GM12872 (cell line): Measurements from ENCODE around the gene GBGT1.

ENCODE experiments used
- TF ChIP-seq, protein P1 (sequence below): IDR thresholded peaks from 3 replicates; pipeline ENCODE4 v1.5.1; 2011; ENCODE audit warnings: low read depth, mild to moderate bottlenecking, low read length, moderate library complexity; ENCODE audit not compliant: insufficient read depth

Gene GBGT1

DNA sequence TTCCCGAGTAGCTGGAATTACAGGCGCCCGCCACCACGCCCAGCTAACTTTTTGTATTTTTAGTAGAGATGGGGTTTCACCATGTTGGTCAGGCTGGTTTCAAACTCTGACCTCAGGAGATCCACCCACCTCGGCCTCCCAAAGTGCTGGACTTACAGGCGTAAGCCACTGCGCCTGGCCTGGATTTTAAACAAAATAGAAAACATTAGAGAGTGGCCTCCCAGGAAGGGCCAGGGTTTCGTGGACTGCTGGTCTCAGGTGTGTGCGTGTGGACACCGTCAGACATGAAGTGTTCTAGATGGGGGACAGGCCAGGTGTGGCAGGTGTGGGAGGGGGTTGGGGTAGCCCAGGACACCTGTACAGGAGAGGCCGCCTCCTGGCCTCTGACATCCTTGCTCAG is 7.0 kb upstream of the GBGT1 start:
- TF ChIP-seq, protein P1, sequence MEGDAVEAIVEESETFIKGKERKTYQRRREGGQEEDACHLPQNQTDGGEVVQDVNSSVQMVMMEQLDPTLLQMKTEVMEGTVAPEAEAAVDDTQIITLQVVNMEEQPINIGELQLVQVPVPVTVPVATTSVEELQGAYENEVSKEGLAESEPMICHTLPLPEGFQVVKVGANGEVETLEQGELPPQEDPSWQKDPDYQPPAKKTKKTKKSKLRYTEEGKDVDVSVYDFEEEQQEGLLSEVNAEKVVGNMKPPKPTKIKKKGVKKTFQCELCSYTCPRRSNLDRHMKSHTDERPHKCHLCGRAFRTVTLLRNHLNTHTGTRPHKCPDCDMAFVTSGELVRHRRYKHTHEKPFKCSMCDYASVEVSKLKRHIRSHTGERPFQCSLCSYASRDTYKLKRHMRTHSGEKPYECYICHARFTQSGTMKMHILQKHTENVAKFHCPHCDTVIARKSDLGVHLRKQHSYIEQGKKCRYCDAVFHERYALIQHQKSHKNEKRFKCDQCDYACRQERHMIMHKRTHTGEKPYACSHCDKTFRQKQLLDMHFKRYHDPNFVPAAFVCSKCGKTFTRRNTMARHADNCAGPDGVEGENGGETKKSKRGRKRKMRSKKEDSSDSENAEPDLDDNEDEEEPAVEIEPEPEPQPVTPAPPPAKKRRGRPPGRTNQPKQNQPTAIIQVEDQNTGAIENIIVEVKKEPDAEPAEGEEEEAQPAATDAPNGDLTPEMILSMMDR, result no peak

DNA sequence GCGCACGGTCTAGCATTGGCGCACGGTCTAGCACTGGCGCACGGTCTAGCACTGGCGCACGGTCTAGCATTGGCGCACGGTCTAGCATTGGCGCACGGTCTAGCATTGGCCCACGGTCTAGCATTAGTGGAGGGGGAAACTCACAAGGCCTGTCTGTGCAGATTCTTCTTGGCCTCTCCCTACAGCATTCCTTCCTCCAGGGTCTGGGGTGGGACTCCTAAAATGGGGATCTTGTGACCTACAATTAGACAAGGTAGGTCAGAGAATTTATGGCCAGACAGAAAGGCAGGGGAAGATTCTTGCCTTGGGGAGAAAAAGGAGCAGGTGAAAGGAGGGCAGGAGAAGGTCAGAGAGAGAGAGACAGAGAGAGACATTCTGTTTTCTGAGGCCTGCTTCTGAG is 5.4 kb upstream of the GBGT1 start:
- TF ChIP-seq, protein P1, result no peak

DNA sequence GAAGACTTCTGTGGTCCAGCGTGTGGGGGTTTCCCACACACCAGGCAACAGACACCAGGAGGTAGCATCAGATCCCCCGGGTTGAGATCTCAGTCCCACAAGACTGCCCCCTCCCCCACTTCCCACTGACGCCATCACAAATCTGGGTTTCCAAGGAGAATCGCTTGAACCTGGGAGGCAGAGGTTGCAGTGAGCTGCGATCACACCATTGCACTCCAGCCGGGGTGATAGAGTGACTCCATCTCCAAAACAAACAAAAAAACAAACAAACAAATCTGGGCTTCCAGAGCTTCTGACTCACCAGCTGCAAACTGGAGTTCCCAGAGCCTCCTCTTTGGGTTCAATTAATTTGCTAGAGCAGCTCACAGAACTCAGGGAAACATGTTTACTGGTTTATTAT is 4.7 kb upstream of the GBGT1 start:
- TF ChIP-seq, protein P1, result no peak

DNA sequence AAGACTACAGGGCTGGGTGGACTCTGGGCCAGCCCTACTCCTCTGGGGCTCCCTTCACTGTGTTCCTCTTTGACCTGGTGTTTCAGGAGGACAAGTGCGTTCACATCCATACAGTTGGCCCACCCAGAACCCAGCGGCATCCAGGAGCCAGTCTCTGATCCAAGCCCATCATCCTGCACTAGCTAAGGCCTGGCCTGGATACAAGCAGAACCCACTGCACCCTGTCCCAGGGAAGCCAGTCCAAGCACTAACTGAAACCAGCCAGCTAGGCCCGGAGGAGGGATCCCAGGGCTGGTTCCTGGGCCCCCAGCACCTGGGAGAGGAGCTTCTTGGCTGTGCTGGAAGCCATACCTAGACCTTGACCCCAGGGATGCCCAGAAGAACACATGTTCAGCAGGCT is 4.1 kb upstream of the GBGT1 start:
- TF ChIP-seq, protein P1, result no peak

DNA sequence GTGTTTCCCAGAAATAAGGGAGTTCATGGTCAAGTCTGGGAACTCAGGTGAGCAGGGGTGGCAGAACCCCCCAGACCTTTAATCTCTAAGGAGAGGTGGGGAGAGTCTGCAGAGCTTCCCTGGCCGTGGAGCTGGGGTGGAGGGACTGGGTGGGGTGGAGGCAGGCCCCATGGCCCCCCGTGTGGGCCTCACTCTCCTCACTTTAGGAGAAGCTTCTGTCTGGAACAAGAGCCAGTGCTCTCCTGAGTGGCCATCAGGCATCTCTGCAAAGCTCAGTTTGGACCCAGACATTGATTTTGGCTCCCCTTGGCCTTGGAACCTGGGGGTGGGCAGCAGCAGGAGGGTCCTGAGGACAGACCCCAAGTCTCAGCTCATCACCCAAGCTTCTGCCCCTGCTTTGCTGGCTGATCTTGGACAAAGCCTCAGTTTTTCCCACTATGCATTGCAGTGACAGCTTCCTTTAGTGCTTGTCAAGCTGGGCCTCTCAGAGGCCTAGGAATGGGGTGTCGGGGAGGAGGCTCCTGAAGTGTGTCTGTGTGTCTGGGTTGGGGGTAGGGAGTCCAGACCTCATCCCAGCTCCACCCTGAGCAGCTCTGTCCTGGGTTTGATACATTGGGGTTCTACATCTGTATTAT is 3.5 kb upstream of the GBGT1 start:
- TF ChIP-seq, protein P1, result no peak

DNA sequence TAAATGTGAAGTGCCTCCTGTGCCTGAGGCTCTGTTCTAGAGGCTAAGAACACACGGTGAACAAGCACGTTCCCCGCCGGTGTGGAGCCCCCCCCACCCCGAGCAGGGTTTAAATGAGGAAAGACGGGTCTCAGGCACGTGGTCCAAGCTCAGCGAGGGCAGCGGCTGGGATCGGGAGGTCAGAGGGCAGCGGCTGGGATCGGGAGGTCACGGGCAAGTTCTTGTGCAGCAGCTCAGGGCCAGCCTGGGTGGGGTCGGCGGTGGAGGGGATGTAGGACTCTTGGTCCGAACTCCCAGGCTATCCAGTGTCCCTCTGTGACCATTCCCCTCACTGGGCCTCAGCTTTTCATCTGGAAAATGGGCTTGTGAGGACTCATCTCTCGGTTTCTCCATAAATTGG is 2.7 kb upstream of the GBGT1 start:
- TF ChIP-seq, protein P1, result no peak

DNA sequence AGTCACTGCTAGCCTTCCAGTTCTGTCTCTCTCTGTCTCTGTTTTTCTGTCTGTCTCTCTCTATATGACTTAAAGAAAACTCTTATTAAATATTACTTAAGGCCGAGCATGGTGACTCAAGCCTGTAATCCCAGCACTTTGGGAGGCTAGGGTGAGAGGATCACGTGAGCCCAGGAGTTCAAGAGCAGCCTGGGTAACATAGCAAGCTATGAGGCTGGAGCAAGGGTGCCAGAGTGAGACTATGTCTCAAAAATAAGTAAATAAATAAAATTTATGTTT is 1.7 kb upstream of the GBGT1 start:
- TF ChIP-seq, protein P1, result no peak

DNA sequence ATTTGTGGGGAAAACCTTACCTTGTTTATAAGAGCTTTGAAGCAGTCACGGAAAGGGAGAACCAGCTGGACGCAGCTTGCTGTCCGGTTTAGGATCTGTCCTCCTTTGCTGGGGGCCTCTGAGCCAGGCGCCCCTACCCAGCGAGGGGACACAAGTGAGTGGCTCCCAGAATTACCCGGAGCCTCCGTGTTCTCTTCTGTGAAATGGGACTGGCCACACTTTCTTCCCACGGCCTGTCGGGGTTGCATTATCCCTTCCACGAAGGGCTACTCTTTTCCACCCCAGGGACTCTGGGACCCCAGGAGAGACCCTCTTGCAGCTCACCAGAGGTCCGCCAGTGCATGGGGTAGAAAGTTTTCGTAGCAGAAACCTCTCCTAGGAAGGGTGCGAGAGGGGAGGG is 477 bp upstream of the GBGT1 start:
- TF ChIP-seq, protein P1, result no peak
